Ectodermal cell (in vitro differentiated cells): ENCODE measurements around the gene ALG12.

Experiments
- H3K27ac ChIP-seq: 2 replicates; pipeline ENCODE4 v1.7.0; 2013; ENCODE audit warnings: mild to moderate bottlenecking, low read depth, low read length; ENCODE audit not compliant: insufficient read depth, poor library complexity, severe bottlenecking
- H3K27me3 ChIP-seq: 2 replicates; pipeline ENCODE4 v1.7.0; 2013; ENCODE audit warnings: mild to moderate bottlenecking, low read length; ENCODE audit not compliant: insufficient read depth, control insufficient read depth, poor library complexity, severe bottlenecking
- H3K36me3 ChIP-seq: one replicate; pipeline ENCODE4 v1.7.0; 2013; ENCODE audit warnings: low read length; ENCODE audit not compliant: control insufficient read depth, insufficient read depth
- H3K4me1 ChIP-seq: one replicate; pipeline ENCODE4 v1.7.0; 2013; ENCODE audit warnings: low read length; ENCODE audit not compliant: control insufficient read depth, insufficient read depth
- H3K4me3 ChIP-seq: 2 replicates; pipeline ENCODE4 v1.7.0; 2013; ENCODE audit warnings: low read depth, low read length, control low read depth; ENCODE audit not compliant: insufficient read depth
- H3K9me3 ChIP-seq: 2 replicates; pipeline ENCODE4 v1.7.0; 2013; ENCODE audit warnings: mild to moderate bottlenecking, low read length, moderate library complexity; ENCODE audit not compliant: control insufficient read depth
- WGBS, 2 experiments: methylation state at CpG; one replicate each; pipeline ENCODE4 v1.1.7; 2013; ENCODE audit warnings: missing lambda C conversion rate in 2 of 2; 5-methylcytosine and 5-hydroxymethylcytosine counted together

The ALG12 gene

GRCh38 chr22:49910229-49911155, 7.7 kb downstream of the ALG12 start:
- Histone ChIP-seq H3K36me3 (peaks cover 5% of the 10 kb centered on the region), H3K27ac (no peak overlapping the region), H3K9me3 (no peaks in the 10 kb centered on the region), H3K4me1 (no peaks in the 10 kb centered on the region), H3K27me3 (no peaks in the 10 kb centered on the region), H3K4me3 (no peak overlapping the region)
- WGBS, 2 experiments: 95% methylated on average over 27 of the region's 27 CpGs

- H3K27me3 ChIP-seq: no peaks in the 10 kb centered on the region
- peaks cover 5% of the 10 kb centered on the region for H3K36me3 ChIP-seq
- no peak overlapping the region for H3K27ac ChIP-seq
- WGBS, 2 experiments: 93 to 94% methylated on average over 23 of the region's 23 CpGs
- no peaks in the 10 kb centered on the region for H3K4me1 ChIP-seq
- no peaks in the 10 kb centered on the region for H3K9me3 ChIP-seq
- no peak overlapping the region for H3K4me3 ChIP-seq
These were observed 8.6 kb downstream of the ALG12 start for GRCh38 chr22:49909476-49910205.

- WGBS, 2 experiments: 94 to 96% methylated on average over 19 of the region's 19 CpGs
- Histone ChIP-seq H3K36me3 (peaks cover 11% of the 10 kb centered on the region), H3K27ac (no peak overlapping the region)
These were observed 10.4 kb downstream of the ALG12 start for GRCh38 chr22:49907807-49908206.

GRCh38 chr22:49906799-49907290, 11.4 kb downstream of the ALG12 start:
- WGBS, 2 experiments: 92 to 94% methylated on average over 14 of the region's 14 CpGs
- H3K27ac ChIP-seq: no peak overlapping the region
- no peak overlapping the region for H3K4me3 ChIP-seq
- peaks cover 10% of the 10 kb centered on the region for H3K36me3 ChIP-seq
- H3K4me1 ChIP-seq: no peaks in the 10 kb centered on the region
- no peaks in the 10 kb centered on the region for H3K27me3 ChIP-seq
- no peaks in the 10 kb centered on the region for H3K9me3 ChIP-seq

More at GRCh38 chr22:49907807-49908206, 10.4 kb downstream of the ALG12 start:
- Histone ChIP-seq H3K4me1 (no peaks in the 10 kb centered on the region), H3K4me3 (no peak overlapping the region), H3K27me3 (no peaks in the 10 kb centered on the region), H3K9me3 (no peaks in the 10 kb centered on the region)

- Histone ChIP-seq H3K4me1 (no peaks in the 10 kb centered on the region), H3K36me3 (peaks cover 16% of the 10 kb centered on the region), H3K27ac (no peak overlapping the region), H3K4me3 (no peak overlapping the region), H3K27me3 (no peaks in the 10 kb centered on the region), H3K9me3 (no peaks in the 10 kb centered on the region)
- 93 to 95% methylated on average over 28 of the region's 28 CpGs for WGBS, 2 experiments
These were observed 12.0 kb downstream of the ALG12 start for GRCh38 chr22:49906071-49906798.

- 96% methylated on average over 18 of the region's 18 CpGs for WGBS, 2 experiments
- no peaks in the 10 kb centered on the region for H3K27me3 ChIP-seq
- no peaks in the 10 kb centered on the region for H3K9me3 ChIP-seq
- H3K4me3 ChIP-seq: no peak overlapping the region
- H3K36me3 ChIP-seq: peaks cover 17% of the 10 kb centered on the region
- H3K4me1 ChIP-seq: no peaks in the 10 kb centered on the region
- no peak overlapping the region for H3K27ac ChIP-seq
These were observed 12.8 kb downstream of the ALG12 start for GRCh38 chr22:49905465-49905864.

- Histone ChIP-seq H3K27ac (no peak overlapping the region), H3K27me3 (no peaks in the 10 kb centered on the region), H3K4me1 (no peaks in the 10 kb centered on the region), H3K9me3 (no peaks in the 10 kb centered on the region), H3K4me3 (no peak overlapping the region), H3K36me3 (peaks cover 17% of the 10 kb centered on the region)
- 94 to 95% methylated on average over 11 of the region's 11 CpGs for WGBS, 2 experiments
These were observed 14.2 kb downstream of the ALG12 start for GRCh38 chr22:49904040-49904369.

- H3K4me3 ChIP-seq: no peak overlapping the region
- H3K36me3 ChIP-seq: peaks cover 17% of the 10 kb centered on the region
- H3K27me3 ChIP-seq: no peaks in the 10 kb centered on the region
- H3K27ac ChIP-seq: no peak overlapping the region
- WGBS, 2 experiments: 94 to 96% methylated on average over 17 of the region's 17 CpGs
- H3K9me3 ChIP-seq: no peaks in the 10 kb centered on the region
- H3K4me1 ChIP-seq: no peaks in the 10 kb centered on the region
These were observed 14.8 kb downstream of the ALG12 start for GRCh38 chr22:49903322-49904039.

- 95% methylated on average over 11 of the region's 11 CpGs for WGBS, 2 experiments
- Histone ChIP-seq H3K27me3 (no peaks in the 10 kb centered on the region), H3K36me3 (peaks cover 17% of the 10 kb centered on the region), H3K27ac (no peak overlapping the region), H3K4me1 (no peaks in the 10 kb centered on the region), H3K9me3 (no peaks in the 10 kb centered on the region), H3K4me3 (no peak overlapping the region)
These were observed 16.8 kb downstream of the ALG12 start for GRCh38 chr22:49901457-49901856.
